ENCODE results near the gene ASB7.

ASB7 gene

DNA sequence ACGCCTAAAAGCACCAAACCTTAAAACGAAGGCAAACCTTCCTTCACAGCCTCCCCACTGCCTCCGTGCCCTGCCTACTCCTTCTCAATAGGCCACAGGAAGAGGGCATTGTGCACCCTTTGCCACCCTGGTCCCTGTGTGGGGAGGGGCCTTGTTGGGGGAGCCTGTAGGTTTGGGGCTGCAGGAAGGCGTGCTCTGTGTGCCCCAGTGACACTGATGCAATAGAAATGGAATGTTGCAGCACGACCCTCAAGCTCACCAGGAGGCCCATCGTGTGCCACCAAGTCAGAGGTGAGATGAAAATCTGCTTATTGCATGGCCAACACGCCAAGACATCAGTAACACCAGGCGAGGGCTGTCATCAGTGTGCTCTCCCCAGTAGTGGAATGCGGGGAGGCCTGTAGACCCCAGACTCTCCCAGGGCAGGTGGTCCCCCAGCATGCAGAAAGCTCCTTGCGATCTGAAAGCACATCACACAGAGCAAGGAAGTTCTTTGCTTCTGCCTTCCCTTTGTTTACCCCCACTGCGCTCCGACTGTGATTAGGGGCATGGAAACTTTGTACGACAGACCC is 86.2 kb downstream of the ASB7 start:
- DNase-seq (ENCODE audit: low read depth) = no peak
- H3K4me3 ChIP-seq (ENCODE audit: low read depth, low read length) = no peak overlapping the region
- TF ChIP-seq, protein P1, sequence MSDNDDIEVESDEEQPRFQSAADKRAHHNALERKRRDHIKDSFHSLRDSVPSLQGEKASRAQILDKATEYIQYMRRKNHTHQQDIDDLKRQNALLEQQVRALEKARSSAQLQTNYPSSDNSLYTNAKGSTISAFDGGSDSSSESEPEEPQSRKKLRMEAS (IDR thresholded peaks at IDR 0.05; ENCODE audit: low read depth, low read length) = no peak
- TF ChIP-seq MYC (IDR thresholded peaks at IDR 0.05; ENCODE audit: low read depth, low read length) (no peak), POLR2A (IDR thresholded peaks at IDR 0.05; ENCODE audit: extremely low read depth, insufficient read length) (no peak)
- TF ChIP-seq, protein P2, sequence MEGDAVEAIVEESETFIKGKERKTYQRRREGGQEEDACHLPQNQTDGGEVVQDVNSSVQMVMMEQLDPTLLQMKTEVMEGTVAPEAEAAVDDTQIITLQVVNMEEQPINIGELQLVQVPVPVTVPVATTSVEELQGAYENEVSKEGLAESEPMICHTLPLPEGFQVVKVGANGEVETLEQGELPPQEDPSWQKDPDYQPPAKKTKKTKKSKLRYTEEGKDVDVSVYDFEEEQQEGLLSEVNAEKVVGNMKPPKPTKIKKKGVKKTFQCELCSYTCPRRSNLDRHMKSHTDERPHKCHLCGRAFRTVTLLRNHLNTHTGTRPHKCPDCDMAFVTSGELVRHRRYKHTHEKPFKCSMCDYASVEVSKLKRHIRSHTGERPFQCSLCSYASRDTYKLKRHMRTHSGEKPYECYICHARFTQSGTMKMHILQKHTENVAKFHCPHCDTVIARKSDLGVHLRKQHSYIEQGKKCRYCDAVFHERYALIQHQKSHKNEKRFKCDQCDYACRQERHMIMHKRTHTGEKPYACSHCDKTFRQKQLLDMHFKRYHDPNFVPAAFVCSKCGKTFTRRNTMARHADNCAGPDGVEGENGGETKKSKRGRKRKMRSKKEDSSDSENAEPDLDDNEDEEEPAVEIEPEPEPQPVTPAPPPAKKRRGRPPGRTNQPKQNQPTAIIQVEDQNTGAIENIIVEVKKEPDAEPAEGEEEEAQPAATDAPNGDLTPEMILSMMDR (IDR thresholded peaks at IDR 0.05; ENCODE audit: low read depth, low read length) = no peak

DNA sequence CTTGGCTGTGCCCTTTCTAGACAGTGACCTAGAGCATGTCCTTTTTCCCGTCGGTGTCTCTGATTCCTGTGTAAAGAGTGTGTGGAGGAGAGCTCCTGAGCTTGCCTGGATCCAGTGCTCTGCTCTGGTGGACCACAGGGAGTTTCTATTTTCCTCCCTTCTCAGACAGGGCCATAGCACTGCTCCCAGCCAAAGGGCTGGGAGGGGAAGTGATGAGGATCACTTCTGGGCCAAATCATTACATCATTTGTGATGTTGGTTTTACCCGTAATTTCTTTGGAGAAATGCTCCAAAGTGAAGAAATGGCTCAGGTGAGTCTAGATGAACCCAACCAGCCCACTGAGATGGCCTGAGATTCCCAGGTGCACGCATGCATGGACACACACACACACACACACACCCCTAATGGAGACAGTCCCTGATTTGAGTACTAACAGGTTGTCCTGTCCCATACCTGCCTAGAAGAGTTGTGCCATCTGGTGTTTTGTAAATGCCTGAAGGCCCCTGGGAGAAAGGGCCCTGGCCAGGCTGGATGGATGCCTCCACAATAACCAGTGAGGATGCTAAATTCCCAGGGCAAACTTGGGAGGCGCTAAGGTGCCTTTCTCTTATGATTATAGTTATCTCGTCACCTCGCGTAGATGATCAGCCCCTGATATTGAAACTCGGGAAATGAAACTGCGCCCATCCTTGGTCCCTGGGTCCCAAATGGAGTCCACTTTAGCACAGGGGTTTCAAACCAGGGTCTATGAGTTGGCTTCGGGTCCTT is 86.9 kb downstream of the ASB7 start:
- H3K4me3 ChIP-seq (ENCODE audit: low read depth, low read length) = no peak overlapping the region
- TF ChIP-seq MYC (IDR thresholded peaks at IDR 0.05; ENCODE audit: low read depth, low read length) = no peak
- TF ChIP-seq, protein P1 (IDR thresholded peaks at IDR 0.05; ENCODE audit: low read depth, low read length) = no peak
- no peak for TF ChIP-seq POLR2A (IDR thresholded peaks at IDR 0.05; ENCODE audit: extremely low read depth, insufficient read length)
- TF ChIP-seq, protein P2 (IDR thresholded peaks at IDR 0.05; ENCODE audit: low read depth, low read length) = no peak
- DNase-seq (ENCODE audit: low read depth) = no peak

DNA sequence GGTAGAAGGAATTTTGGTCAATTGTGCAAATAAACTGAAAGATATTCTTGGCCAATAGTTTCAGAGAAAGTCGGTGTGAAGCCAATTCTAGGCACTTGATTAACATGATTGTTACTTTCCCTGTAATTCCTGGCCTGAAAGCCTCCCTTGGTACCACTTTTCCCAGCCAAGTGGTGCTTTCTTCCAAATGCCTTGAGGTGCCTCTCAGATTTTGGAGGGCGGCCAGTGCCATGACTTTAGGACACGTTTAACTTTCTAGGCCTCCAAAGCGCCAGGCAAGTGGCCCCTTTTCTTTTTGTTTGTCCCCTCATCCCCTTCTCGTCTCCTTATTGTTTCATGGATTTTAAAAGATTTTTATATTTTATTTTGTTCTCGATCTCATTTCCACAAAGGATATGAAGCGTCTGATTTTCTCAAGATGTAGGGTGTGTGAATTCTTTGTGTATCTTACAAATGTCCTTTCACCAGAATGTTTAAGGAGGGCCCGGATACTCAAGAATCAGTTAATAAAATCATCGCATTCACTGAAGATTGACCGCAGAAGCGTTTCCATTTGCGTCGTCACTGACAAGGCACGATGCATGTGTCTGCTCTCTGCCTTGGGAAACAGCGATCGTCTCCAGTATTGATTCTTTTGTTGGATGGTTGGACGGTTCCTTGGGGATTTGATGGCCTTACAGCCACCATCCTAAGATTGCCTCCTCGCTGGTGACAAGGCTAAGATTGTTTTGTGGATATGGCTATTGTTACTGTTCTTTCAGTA is 87.8 kb downstream of the ASB7 start:
- TF ChIP-seq POLR2A (IDR thresholded peaks at IDR 0.05; ENCODE audit: extremely low read depth, insufficient read length) (no peak), MYC (IDR thresholded peaks at IDR 0.05; ENCODE audit: low read depth, low read length) (no peak)
- TF ChIP-seq, protein P1 (IDR thresholded peaks at IDR 0.05; ENCODE audit: low read depth, low read length) = no peak
- TF ChIP-seq, protein P2 (IDR thresholded peaks at IDR 0.05; ENCODE audit: low read depth, low read length) = no peak
- no peak overlapping the region for H3K4me3 ChIP-seq (ENCODE audit: low read depth, low read length)
- no peak for DNase-seq (ENCODE audit: low read depth)

DNA sequence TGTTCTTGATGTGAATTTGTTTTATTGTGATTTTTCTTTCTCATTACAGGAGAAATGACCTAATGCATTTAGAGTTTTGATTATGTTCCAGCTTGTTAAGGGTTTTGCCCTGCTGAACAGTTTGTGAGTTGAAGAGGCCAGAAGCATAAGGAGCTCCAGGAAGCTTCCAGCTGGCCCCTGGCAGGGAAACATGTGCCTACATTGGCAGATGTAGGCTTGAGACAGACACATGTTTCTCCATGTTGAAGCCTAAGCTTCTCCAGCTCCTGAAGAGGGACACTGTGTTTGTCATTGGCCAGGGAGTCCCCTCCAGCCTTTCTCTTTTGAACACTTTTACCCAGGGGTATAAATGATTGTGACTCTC is 88.4 kb downstream of the ASB7 start:
- no peak for DNase-seq (ENCODE audit: low read depth)
- TF ChIP-seq, protein P1 (IDR thresholded peaks at IDR 0.05; ENCODE audit: low read depth, low read length) = no peak
- TF ChIP-seq MYC (IDR thresholded peaks at IDR 0.05; ENCODE audit: low read depth, low read length) (no peak), POLR2A (IDR thresholded peaks at IDR 0.05; ENCODE audit: extremely low read depth, insufficient read length) (no peak)
- TF ChIP-seq, protein P2 (IDR thresholded peaks at IDR 0.05; ENCODE audit: low read depth, low read length) = no peak
- no peak overlapping the region for H3K4me3 ChIP-seq (ENCODE audit: low read depth, low read length)

DNA sequence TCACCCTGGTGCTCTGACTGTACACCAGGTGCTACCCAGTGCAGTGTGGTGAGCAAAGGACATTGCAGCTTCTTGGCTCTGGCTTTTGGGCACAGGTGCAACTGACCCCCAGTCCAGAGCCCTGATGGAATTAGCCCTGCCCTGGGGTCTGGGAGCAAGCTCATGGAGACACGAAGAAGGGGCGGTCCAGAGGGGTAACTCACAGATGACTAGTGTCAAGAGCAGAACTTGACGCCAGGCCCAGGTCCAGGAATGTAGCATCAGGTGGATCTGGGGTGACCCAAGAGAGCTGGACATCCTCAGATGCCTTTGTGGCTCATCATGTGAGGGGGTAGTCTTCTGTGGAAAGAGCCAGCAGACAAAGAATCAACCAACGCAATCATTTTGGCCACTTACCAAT is 88.9 kb downstream of the ASB7 start:
- no peak overlapping the region for H3K4me3 ChIP-seq (ENCODE audit: low read depth, low read length)
- no peak for DNase-seq (ENCODE audit: low read depth)
- TF ChIP-seq, protein P2 (IDR thresholded peaks at IDR 0.05; ENCODE audit: low read depth, low read length) = no peak
- TF ChIP-seq MYC (IDR thresholded peaks at IDR 0.05; ENCODE audit: low read depth, low read length) = no peak
- no peak for TF ChIP-seq POLR2A (IDR thresholded peaks at IDR 0.05; ENCODE audit: extremely low read depth, insufficient read length)
- TF ChIP-seq, protein P1 (IDR thresholded peaks at IDR 0.05; ENCODE audit: low read depth, low read length) = no peak

Measured in NB4 (cell line).